Measurements from ENCODE around the gene BRI3BP. TPM values are rescaled to one million over a fixed set of nuclear protein-coding genes. Genes with fewer than 3 reads are reported as not detected.

Gene BRI3BP
- total RNA-seq, 1 donor from 2014 or later = 4.4 TPM

DNA sequence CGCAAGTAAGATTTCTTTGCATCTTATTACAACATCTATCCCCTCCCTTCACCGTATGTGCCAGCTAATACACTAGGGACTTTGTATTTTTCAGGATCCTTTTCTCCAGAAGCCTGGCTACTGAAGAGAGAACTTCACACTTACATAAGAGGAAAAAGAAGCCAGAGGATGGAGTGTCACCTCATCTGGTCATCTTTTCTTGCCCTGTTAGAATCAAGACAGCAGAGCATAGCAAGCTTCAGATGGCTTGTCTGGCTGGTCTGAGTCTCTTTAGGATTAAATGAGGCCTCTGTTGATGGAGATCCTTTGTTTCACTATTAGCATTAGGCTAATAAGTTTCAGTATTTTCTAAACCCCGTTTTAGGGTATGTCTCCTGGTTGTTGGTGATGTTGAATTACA, 57.4 kb downstream of the BRI3BP start:
- H3K9me3 ChIP-seq = no peaks in the 10 kb centered on the region
- no peak overlapping the region for H3K27ac ChIP-seq
- H3K36me3 ChIP-seq = no peaks in the 10 kb centered on the region
- H3K4me3 ChIP-seq = no peak overlapping the region
- intact Hi-C loops (cut with DNase I) = no loop called here
- H3K27me3 ChIP-seq = no peaks in the 10 kb centered on the region
- no peak for DNase-seq (ENCODE audit: extremely low spot score in 2 of 2)
- TF ChIP-seq, protein P1, sequence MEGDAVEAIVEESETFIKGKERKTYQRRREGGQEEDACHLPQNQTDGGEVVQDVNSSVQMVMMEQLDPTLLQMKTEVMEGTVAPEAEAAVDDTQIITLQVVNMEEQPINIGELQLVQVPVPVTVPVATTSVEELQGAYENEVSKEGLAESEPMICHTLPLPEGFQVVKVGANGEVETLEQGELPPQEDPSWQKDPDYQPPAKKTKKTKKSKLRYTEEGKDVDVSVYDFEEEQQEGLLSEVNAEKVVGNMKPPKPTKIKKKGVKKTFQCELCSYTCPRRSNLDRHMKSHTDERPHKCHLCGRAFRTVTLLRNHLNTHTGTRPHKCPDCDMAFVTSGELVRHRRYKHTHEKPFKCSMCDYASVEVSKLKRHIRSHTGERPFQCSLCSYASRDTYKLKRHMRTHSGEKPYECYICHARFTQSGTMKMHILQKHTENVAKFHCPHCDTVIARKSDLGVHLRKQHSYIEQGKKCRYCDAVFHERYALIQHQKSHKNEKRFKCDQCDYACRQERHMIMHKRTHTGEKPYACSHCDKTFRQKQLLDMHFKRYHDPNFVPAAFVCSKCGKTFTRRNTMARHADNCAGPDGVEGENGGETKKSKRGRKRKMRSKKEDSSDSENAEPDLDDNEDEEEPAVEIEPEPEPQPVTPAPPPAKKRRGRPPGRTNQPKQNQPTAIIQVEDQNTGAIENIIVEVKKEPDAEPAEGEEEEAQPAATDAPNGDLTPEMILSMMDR (IDR thresholded peaks at IDR 0.05) = no peak
- no peak for TF ChIP-seq POLR2AphosphoS5 (IDR thresholded peaks at IDR 0.05; ENCODE audit: insufficient read depth in 1 of 2, low read depth in 1 of 2)
- TF ChIP-seq POLR2A (IDR thresholded peaks at IDR 0.05) = no peak
- no peaks in the 10 kb centered on the region for H3K4me1 ChIP-seq

DNA sequence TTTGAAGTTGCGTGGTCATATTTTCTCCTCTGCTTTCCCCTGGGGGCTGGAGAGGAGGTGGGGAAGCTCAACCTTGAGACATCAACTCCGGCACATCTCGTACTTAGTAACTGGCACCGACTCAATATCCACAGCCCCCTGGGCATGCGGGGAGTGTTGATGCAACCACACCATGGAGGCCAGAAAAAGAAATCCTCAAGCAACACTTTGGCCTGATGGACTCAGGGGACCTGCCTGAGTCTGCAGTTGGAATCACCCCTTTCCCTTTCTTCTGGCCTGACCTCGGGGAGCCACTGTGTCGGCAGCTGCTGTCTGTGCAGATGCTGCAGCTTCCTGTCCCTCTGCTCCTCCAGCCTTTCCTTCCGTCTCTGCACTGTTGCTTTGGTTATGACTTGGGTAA, 60.4 kb downstream of the BRI3BP start:
- no peaks in the 10 kb centered on the region for H3K36me3 ChIP-seq
- H3K27ac ChIP-seq = no peak overlapping the region
- no peak for DNase-seq (ENCODE audit: extremely low spot score in 2 of 2)
- no peaks in the 10 kb centered on the region for H3K4me1 ChIP-seq
- intact Hi-C loops (cut with DNase I) = no loop called here
- H3K9me3 ChIP-seq = no peaks in the 10 kb centered on the region
- no peaks in the 10 kb centered on the region for H3K27me3 ChIP-seq
- TF ChIP-seq, protein P1 (IDR thresholded peaks at IDR 0.05) = no peak
- TF ChIP-seq POLR2A (IDR thresholded peaks at IDR 0.05) = no peak
- no peak for TF ChIP-seq POLR2AphosphoS5 (IDR thresholded peaks at IDR 0.05; ENCODE audit: insufficient read depth in 1 of 2, low read depth in 1 of 2)
- H3K4me3 ChIP-seq = no peak overlapping the region

DNA sequence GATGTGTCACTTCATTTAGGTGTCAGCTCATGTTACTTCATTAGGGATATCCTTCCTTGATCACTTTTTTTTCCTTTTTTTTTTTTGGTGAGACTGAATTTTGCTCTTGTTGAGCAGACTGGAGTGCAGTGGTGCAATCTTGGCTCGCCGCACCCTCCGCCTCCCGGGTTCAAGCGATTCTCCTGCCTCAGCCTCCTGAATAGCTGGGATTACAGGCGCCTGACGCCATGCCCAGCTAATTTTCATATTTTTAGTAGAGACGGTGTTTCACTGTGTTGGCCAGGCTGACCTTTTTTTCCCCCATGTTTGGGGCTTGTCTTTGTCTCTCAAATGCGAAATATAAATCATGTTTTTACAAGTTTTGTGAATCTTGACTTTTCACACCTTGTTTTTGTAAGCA, 62.1 kb downstream of the BRI3BP start:
- Histone ChIP-seq H3K9me3 (no peaks in the 10 kb centered on the region), H3K27ac (no peak overlapping the region), H3K36me3 (no peaks in the 10 kb centered on the region), H3K4me3 (no peak overlapping the region), H3K4me1 (no peaks in the 10 kb centered on the region), H3K27me3 (no peaks in the 10 kb centered on the region)
- DNase-seq (ENCODE audit: extremely low spot score in 2 of 2) = no peak
- intact Hi-C loops (cut with DNase I) = no loop called here
- TF ChIP-seq POLR2A (IDR thresholded peaks at IDR 0.05) (no peak), POLR2AphosphoS5 (IDR thresholded peaks at IDR 0.05; ENCODE audit: insufficient read depth in 1 of 2, low read depth in 1 of 2) (no peak)
- TF ChIP-seq, protein P1 (IDR thresholded peaks at IDR 0.05) = no peak

DNA sequence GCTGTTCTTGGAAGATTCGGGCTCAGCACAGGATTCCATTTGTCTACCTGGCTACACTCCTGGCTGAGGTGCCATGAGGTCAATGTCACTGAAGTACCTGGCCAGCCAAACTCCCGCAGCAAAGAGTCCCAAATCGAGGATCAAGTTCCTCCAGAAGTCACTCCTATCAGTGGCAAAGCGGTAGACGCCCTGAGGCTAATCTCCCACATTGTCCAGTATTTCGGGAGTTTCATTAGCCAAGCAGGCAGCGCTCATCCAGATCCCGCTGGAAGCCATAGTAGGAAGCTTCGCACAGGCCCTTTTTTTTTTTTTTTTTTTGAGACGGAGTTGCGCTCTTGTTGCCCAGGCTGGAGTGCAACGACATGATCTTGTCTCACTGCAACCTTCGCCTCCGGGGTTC, 62.9 kb downstream of the BRI3BP start:
- TF ChIP-seq, protein P1 (IDR thresholded peaks at IDR 0.05) = no peak
- TF ChIP-seq POLR2AphosphoS5 (IDR thresholded peaks at IDR 0.05; ENCODE audit: insufficient read depth in 1 of 2, low read depth in 1 of 2) (no peak), POLR2A (IDR thresholded peaks at IDR 0.05) (no peak)
- intact Hi-C loops (cut with DNase I) = no loop called here
- Histone ChIP-seq H3K27me3 (no peaks in the 10 kb centered on the region), H3K4me3 (no peak overlapping the region), H3K9me3 (no peaks in the 10 kb centered on the region), H3K36me3 (no peaks in the 10 kb centered on the region), H3K4me1 (no peaks in the 10 kb centered on the region), H3K27ac (no peak overlapping the region)
- DNase-seq (ENCODE audit: extremely low spot score in 2 of 2) = no peak

DNA sequence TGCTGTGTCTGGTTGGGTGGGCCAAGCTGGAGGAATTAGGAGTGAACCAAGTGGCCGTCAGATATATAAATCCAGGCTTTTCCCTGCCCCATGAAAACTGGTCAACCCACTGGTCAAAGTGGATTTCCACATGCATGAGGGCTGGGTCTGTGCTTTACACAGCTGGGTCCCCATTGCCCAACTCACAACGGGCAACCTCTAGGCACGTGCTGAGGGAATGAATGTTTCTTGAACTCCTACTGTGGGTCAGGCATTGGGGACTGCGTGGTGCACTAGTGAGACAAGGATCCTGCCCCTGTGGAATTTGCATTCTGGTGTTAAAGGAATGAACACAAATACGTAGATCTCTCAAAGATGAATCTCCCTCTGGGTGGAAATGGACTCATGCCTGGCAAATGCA, 64.3 kb downstream of the BRI3BP start:
- Histone ChIP-seq H3K4me3 (no peak overlapping the region), H3K9me3 (no peaks in the 10 kb centered on the region), H3K4me1 (no peaks in the 10 kb centered on the region), H3K36me3 (no peaks in the 10 kb centered on the region), H3K27me3 (no peaks in the 10 kb centered on the region), H3K27ac (no peak overlapping the region)
- no peak for DNase-seq (ENCODE audit: extremely low spot score in 2 of 2)
- TF ChIP-seq, protein P1 (IDR thresholded peaks at IDR 0.05) = no peak
- TF ChIP-seq POLR2A (IDR thresholded peaks at IDR 0.05) (no peak), POLR2AphosphoS5 (IDR thresholded peaks at IDR 0.05; ENCODE audit: insufficient read depth in 1 of 2, low read depth in 1 of 2) (no peak)
- intact Hi-C loops (cut with DNase I) = no loop called here
